Fibroblast of lung (primary cell): Measurements from ENCODE around the gene MAST2. TPM values are rescaled to one million over a fixed set of nuclear protein-coding genes. Genes with fewer than 3 reads are reported as not detected.

Experiments used
- DNase-seq, 2 donors: peaks; one replicate each; pipeline versions ENCODE4 v3.0.0 to v3.0.0-alpha.2; 2010; ENCODE audit warnings: low read depth in 2 of 2
- H2AFZ ChIP-seq: 2 replicates; pipeline ENCODE4 v1.5.1; 2012; ENCODE audit warnings: low read length, control low read depth, inconsistent platforms
- H3K27ac ChIP-seq: 2 replicates; pipeline ENCODE4 v1.5.1; 2011; ENCODE audit warnings: low read length, control low read depth; ENCODE audit not compliant: insufficient read depth
- H3K27me3 ChIP-seq: 2 replicates; pipeline ENCODE4 v1.5.1; 2011; ENCODE audit warnings: mild to moderate bottlenecking, low read length; ENCODE audit not compliant: control insufficient read depth, insufficient read depth
- H3K36me3 ChIP-seq: 2 replicates; pipeline ENCODE4 v1.5.1; 2011; ENCODE audit warnings: low read length; ENCODE audit not compliant: control insufficient read depth, insufficient read depth
- H3K4me1 ChIP-seq: 2 replicates; pipeline ENCODE4 v1.5.1; 2011; ENCODE audit warnings: low read length; ENCODE audit not compliant: control insufficient read depth, insufficient read depth; ENCODE audit errors: extremely low read depth
- H3K4me2 ChIP-seq: 2 replicates; pipeline ENCODE4 v1.5.1; 2011; ENCODE audit warnings: low read length, control low read depth; ENCODE audit not compliant: insufficient read depth; ENCODE audit errors: extremely low read depth
- H3K4me3 ChIP-seq, 4 experiments: fragments of 200-600 bp in 1 of 4; sonication (generic) in 1 of 4; replicated peaks in 1 of 4; 2 replicates each; pipeline ENCODE4 v1.5.1; 2011 to 2016; ENCODE audit warnings: low read length in 4 of 4, low read depth in 3 of 4, mild to moderate bottlenecking in 3 of 4, control low read depth in 2 of 4, inconsistent platforms in 1 of 4, mixed read lengths in 1 of 4; ENCODE audit not compliant: insufficient read depth in 1 of 4; ENCODE audit errors: control extremely low read depth in 1 of 4
- H3K79me2 ChIP-seq: 2 replicates; pipeline ENCODE4 v1.5.1; 2012; ENCODE audit warnings: mild to moderate bottlenecking, low read length, inconsistent platforms; ENCODE audit not compliant: control insufficient read depth, insufficient read depth
- H3K9ac ChIP-seq: 2 replicates; pipeline ENCODE4 v1.5.1; 2011; ENCODE audit warnings: mild to moderate bottlenecking, low read length, control low read depth; ENCODE audit not compliant: insufficient read depth
- H3K9me3 ChIP-seq: 2 replicates; pipeline ENCODE4 v1.5.1; 2012; ENCODE audit warnings: low read depth, low read length; ENCODE audit not compliant: control insufficient read depth, insufficient read depth
- H4K20me1 ChIP-seq: 2 replicates; pipeline ENCODE4 v1.5.1; 2011; ENCODE audit warnings: low read length; ENCODE audit not compliant: control insufficient read depth, insufficient read depth; ENCODE audit errors: extremely low read depth
- EZH2 ChIP-seq: IDR thresholded peaks from 2 replicates; pipeline ENCODE4 v1.5.1; 2012; ENCODE audit warnings: low read length, control low read depth, mild to moderate bottlenecking; ENCODE audit errors: missing control alignments
- polyA plus RNA-seq, 2 donors: library from polyadenylated mRNA; depleted of rRNA in 1 of 2; stranded (reverse) in 1 of 2; unstranded in 1 of 2; fragments of >200 nt; gene quantifications; 2 replicates each; pipeline ENCODE4 v1.2.1, GENCODE V29; 2011 to 2012; ENCODE audit warnings: missing spikeins in 1 of 2
- total RNA-seq: library from RNA; depleted of rRNA; stranded (reverse); fragments of >200 nt; gene quantifications from 2 replicates; pipeline ENCODE4 v1.2.1, GENCODE V29; 2014
- TF ChIP-seq, protein P1 (sequence below), 2 donors: IDR thresholded peaks in 1 of 2; conservative IDR thresholded peaks in 1 of 2; 1 replicate in 1 of 2; 2 replicates in 1 of 2; pipeline ENCODE4 v1.5.1; 2011 to 2012; ENCODE audit warnings: low read length in 2 of 2, control low read depth in 1 of 2, inconsistent platforms in 1 of 2, low read depth in 1 of 2, mild to moderate bottlenecking in 1 of 2

Gene MAST2
- total and polyA plus RNA-seq, 2 donors (not counting 1 experiment from before 2014, with no cell fraction given), result 17.5 to 24.9 TPM

DNA sequence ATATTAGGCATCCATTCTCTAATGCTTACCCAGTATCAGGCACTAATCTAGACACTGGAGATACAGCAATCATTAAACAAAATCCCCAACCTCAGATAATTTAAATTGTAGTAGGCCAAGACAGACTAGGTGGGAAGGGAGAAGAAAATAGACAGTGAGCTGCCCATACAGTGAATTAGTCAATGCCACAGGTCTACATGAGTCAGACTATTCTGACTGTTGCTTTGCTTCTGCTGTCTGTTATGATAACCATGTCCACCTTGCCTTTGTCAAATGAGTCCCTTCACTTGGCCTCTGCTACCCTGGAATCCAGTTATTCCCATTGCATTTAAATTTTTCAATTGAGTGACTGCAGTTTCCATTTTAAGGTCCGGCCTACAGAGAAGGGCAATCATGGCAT is 269.6 kb downstream of the MAST2 start:
- Histone ChIP-seq H3K27ac (no peak overlapping the region), H3K4me1 (no peaks in the 10 kb centered on the region), H4K20me1 (no peaks in the 10 kb centered on the region), H3K4me2 (no peak overlapping the region), H2AFZ (no peak overlapping the region), H3K79me2 (no peaks in the 10 kb centered on the region), H3K9me3 (no peaks in the 10 kb centered on the region), H3K36me3 (no peaks in the 10 kb centered on the region), H3K4me3 (no peak overlapping the region), H3K9ac (no peak overlapping the region), H3K27me3 (no peaks in the 10 kb centered on the region)
- TF ChIP-seq EZH2, result no peak
- TF ChIP-seq, protein P1, sequence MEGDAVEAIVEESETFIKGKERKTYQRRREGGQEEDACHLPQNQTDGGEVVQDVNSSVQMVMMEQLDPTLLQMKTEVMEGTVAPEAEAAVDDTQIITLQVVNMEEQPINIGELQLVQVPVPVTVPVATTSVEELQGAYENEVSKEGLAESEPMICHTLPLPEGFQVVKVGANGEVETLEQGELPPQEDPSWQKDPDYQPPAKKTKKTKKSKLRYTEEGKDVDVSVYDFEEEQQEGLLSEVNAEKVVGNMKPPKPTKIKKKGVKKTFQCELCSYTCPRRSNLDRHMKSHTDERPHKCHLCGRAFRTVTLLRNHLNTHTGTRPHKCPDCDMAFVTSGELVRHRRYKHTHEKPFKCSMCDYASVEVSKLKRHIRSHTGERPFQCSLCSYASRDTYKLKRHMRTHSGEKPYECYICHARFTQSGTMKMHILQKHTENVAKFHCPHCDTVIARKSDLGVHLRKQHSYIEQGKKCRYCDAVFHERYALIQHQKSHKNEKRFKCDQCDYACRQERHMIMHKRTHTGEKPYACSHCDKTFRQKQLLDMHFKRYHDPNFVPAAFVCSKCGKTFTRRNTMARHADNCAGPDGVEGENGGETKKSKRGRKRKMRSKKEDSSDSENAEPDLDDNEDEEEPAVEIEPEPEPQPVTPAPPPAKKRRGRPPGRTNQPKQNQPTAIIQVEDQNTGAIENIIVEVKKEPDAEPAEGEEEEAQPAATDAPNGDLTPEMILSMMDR (conservative IDR thresholded peaks at IDR 0.05 in 1 of 2, IDR thresholded peaks at IDR 0.05 in 1 of 2; ENCODE audit: low read depth in 1 of 2, low read length in 2 of 2), result no peak
- DNase-seq, result peak in 1 of 2 donors; percentile 13

DNA sequence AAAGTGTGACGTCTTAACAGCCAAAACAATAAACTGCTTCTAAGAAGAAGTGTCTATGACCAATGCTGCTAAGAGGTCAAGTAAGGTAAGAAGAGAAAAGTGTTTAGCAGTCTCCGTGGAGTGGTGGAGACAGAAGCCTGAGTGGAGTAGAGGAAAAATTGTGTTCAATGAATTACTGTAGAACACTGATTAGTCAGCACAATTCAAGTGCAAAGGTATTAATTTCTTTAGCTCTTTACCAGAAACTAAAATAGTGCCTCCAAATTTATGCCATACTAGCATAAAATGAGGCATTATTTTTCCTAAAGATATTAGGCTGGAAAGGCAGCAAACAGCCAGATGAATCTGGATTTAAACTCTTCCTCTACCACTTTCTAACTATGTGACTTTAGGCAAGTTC is 272.9 kb downstream of the MAST2 start:
- no peak overlapping the region for H2AFZ ChIP-seq
- H3K9me3 ChIP-seq, result no peaks in the 10 kb centered on the region
- no peaks in the 10 kb centered on the region for H3K79me2 ChIP-seq
- H3K36me3 ChIP-seq, result no peaks in the 10 kb centered on the region
- H3K27me3 ChIP-seq, result no peaks in the 10 kb centered on the region
- no peaks in the 10 kb centered on the region for H4K20me1 ChIP-seq
- no peak for DNase-seq
- H3K4me1 ChIP-seq, result no peaks in the 10 kb centered on the region
- TF ChIP-seq, protein P1 (conservative IDR thresholded peaks at IDR 0.05 in 1 of 2, IDR thresholded peaks at IDR 0.05 in 1 of 2; ENCODE audit: low read depth in 1 of 2, low read length in 2 of 2), result no peak
- TF ChIP-seq EZH2, result no peak
- H3K27ac ChIP-seq, result no peak overlapping the region
- no peak overlapping the region for H3K9ac ChIP-seq
- no peak overlapping the region for H3K4me3 ChIP-seq
- no peak overlapping the region for H3K4me2 ChIP-seq

DNA sequence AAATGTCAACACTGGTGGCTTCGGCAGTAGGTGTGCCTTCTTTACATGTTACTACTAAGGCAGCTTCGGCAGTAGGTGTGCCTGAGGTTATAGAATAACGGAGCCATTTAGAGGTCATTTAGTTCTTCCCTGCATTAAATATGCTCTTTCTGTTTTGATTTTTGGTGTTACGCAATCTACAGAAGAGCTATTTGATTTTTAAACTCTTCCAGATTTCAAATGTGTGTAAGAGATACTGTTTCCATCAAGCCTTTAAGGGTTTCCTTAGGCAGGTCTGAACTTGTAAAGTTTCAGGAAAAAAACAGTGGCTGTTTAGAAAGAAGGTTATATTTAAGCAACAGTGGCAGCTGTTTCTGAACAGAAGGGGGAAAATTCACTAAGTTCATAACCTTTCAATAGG is 274.2 kb downstream of the MAST2 start:
- Histone ChIP-seq H3K4me3 (no peak overlapping the region), H3K79me2 (no peaks in the 10 kb centered on the region), H3K4me1 (no peaks in the 10 kb centered on the region), H3K9me3 (no peaks in the 10 kb centered on the region), H3K27me3 (no peaks in the 10 kb centered on the region), H2AFZ (no peak overlapping the region), H3K27ac (no peak overlapping the region), H4K20me1 (no peaks in the 10 kb centered on the region), H3K4me2 (no peak overlapping the region), H3K36me3 (no peaks in the 10 kb centered on the region), H3K9ac (no peak overlapping the region)
- TF ChIP-seq EZH2, result no peak
- TF ChIP-seq, protein P1 (conservative IDR thresholded peaks at IDR 0.05 in 1 of 2, IDR thresholded peaks at IDR 0.05 in 1 of 2; ENCODE audit: low read depth in 1 of 2, low read length in 2 of 2), result no peak
- no peak for DNase-seq
